HG02678 (cell line): ENCODE data around the gene SLC22A5.
"Not testable (repeated sequence)": the region's sequence is repeated elsewhere in the genome, so short reads cannot be mapped to it uniquely, and the experiment has no call there.

Experiments used
- ATAC-seq: cut with Tn5 transposase; IDR thresholded peaks from one replicate; pipeline ENCODE4 v1.9.1; 2021; ENCODE audit warnings: mild to moderate bottlenecking, moderate library complexity; ENCODE audit not compliant: unreplicated experiment

The SLC22A5 gene

GRCh38 chr5:132386644-132387286, 17.3 kb downstream of the SLC22A5 start:
- peak; percentile 92 for ATAC-seq

DNA sequence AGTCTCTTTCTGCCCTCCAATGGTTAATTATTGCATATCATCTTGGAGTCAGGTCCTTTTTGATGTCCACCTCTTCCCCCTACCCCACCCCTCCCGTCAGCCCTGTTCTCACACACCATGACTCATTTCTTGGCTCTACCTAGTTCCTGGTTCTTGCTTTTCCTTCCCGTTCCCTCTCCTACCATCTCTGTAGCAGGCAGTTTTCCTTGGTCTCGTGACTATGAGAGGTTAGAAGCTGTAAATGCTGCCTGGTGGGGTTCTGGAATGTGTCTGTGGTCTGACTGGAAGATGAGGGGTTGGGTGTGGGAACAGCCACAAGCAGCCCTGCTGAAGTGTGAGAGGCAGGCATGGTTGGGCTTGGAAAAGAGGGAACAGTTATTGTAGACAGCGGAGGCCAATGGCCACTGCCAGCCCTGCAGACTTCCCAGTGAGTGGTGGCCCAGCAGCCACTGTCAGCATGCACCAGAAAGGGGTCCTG, 18.2 kb downstream of the SLC22A5 start:
- ATAC-seq: no peak

- ATAC-seq: no peak
These were observed 18.9 kb downstream of the SLC22A5 start for GRCh38 chr5:132388244-132389050.

DNA sequence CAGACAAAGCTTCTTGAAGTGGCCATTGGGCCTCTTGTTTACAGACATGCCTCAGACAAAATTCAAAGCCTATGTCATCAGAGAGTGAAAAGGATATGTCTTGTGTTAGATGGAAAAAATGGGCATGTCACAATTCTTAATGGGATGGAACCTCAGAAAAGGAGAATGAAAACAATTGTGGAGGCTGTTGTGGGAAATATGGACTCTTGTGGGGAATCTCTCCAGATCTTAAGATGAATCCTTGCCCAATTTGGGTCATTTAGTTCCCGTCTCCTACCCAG, 19.5 kb downstream of the SLC22A5 start:
- no peak for ATAC-seq

GRCh38 chr5:132389585-132390286, 20.2 kb downstream of the SLC22A5 start:
- ATAC-seq: no peak

DNA sequence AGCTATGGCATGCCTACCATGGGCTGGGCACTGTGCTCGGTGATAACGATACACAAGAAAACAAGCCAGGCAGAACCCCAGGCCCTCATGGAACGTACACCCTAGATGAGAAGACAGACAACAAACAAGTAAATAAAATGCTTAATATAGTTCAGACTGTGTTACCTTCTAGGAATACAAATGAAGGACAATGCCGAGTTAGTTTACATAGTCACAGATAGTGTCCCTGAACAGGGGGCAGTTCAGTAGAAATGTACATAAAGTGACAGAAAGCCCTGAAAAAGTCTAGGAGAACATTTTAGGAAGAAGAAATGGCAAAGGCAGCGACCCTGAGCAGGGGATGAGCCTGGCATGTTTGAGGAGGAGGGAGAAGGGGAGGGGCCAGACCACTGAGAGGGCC, 21.7 kb downstream of the SLC22A5 start:
- ATAC-seq: no peak

- no peak for ATAC-seq
These were observed 22.4 kb downstream of the SLC22A5 start for GRCh38 chr5:132391870-132392269.

- ATAC-seq: no peak
These were observed 22.9 kb downstream of the SLC22A5 start for GRCh38 chr5:132392411-132392810.

GRCh38 chr5:132392978-132393825, 23.7 kb downstream of the SLC22A5 start:
- no peak for ATAC-seq

- ATAC-seq: peak; percentile 62
These were observed 25.3 kb downstream of the SLC22A5 start for GRCh38 chr5:132394667-132395259.

- ATAC-seq: no peak
These were observed 27.1 kb downstream of the SLC22A5 start for GRCh38 chr5:132396589-132397031.

- no peak for ATAC-seq
These were observed 27.7 kb downstream of the SLC22A5 start for GRCh38 chr5:132397224-132397623.

DNA sequence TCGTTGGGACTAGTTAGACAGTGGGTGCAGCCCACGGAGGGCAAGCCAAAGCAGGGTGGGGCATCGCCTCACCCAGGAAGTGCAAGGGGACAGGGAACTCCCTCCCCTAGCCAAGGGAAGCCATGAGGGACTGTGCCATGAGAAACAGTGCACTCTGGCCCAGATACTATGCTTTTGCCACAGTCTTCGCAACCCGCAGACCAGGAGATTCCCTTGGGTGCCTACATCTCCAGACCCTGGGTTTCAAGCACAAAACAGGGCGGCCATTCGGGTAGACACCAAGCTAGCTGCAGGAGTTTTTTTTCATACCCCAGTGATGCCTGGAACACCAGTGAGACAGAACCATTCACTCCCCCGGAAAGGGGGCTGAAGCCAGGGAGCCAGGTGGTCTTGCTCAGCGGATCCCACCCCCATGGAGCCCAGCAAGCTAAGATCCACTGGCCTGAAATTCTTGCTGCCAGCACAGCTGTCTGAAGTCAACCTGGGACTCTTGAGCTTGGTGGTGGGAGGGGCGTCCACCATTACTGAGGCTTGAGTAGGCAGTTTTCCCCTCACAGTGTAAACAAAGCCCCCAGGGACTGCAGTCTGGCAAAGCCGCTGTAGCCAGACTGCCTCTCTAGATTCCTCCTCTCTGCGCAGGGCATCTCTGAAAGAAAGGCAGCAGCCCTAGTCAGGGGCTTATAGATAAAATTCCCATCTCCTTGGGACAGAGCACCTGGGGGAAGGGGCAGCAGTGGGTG, 28.6 kb downstream of the SLC22A5 start:
- ATAC-seq: not testable (repeated sequence)

GRCh38 chr5:132404041-132404440, 34.5 kb downstream of the SLC22A5 start:
- not testable (repeated sequence) for ATAC-seq

DNA sequence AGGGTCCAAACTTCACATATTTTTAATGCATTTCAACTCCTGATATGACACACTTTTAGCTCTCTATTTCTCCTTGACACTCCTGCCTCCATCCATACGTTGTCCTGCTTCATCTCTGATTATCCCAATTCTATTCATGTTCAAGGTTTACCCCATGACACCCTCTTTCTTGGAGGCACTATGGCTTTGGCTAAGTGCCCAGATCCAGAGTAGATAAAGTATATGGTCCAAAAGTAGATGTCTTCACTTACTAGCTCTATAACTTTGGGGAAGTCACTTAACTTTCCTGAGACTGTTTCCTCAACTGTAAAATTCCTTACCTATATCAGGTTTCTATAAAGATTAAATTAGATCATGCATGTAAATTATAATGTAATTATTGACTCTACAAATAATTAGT, 36.1 kb downstream of the SLC22A5 start:
- no peak for ATAC-seq

DNA sequence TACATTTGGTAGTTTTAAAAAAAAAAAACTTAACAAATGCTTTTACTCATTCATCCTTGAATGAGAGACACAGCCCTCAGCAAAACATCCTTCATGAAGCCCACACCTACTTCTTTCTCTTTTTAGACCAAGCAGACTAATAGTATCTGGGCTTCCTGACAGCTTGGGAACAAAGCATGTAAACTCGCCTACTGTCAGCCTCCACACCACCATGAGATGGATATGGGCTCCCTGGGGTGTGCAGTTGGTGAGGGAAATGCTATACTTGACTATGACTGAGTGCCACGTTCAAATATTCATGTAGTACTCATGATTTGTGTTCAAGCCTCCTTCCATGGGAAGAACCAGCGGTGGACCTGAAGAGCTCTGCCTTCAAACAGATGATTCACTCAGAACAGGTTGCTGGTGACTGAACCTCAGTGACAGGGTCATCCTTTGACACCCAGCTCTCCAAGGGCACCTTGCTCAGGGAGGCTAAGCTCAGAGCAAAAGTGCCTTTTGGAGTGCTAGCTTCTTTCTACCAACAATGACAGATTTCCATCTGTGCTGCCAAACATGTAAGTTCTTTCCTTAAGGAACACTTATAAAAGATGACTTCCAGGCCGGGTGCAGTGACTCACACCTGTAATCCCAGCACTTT, 36.8 kb downstream of the SLC22A5 start:
- ATAC-seq: no peak

DNA sequence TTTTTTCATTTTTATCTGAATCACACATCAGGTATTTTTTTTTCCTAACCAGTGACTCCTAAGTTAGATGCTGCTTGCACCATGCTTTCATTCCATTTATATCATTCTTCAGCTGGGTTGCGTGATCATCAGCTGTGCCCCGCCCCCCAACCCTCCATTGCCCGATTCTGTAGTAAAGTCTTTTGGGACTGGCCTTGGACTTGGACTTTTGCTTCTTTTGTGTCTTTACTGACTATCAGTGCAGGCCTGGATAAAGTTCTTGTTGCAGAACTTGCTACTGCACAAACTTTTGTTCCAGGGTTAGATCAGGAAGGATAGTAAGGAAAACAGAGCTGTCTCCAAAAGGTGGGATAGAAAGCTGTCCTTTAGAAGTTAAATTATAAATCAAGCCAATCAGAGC, 38.5 kb downstream of the SLC22A5 start:
- ATAC-seq: no peak

- ATAC-seq: no peak
These were observed 38.9 kb downstream of the SLC22A5 start for GRCh38 chr5:132408456-132408855.

GRCh38 chr5:132408965-132409364, 39.5 kb downstream of the SLC22A5 start:
- ATAC-seq: no peak
